Stimulated activated naive CD8-positive, alpha-beta T cell treated with anti-CD3 and anti-CD28 coated beads, Interleukin-15, amount 100 ng/mL, for 72 hours (primary cell): ENCODE results near the gene DLST.

Source experiments
- ATAC-seq: fragments of 150-1000 bp; cut with Tn5 transposase; 2 replicates; pipeline ENCODE4 v1.10.0; 2021; ENCODE audit warnings: mild to moderate bottlenecking, moderate library complexity
- DNase-seq, 2 donors: peaks; one replicate each; pipeline ENCODE4 v3.0.0; 2021 to 2022
- H3K27ac Mint-ChIP-seq, 2 donors: one replicate each; pipeline ENCODE4 v1.8.0; 2022; ENCODE audit warnings: mild to moderate bottlenecking in 2 of 2, mixed read lengths in 2 of 2, moderate library complexity in 2 of 2
- H3K27me3 Mint-ChIP-seq: one replicate; pipeline ENCODE4 v1.8.0; 2022; ENCODE audit warnings: mixed read lengths
- H3K4me1 Mint-ChIP-seq: one replicate; pipeline ENCODE4 v1.8.0; 2022; ENCODE audit warnings: mild to moderate bottlenecking, mixed read lengths
- H3K4me3 Mint-ChIP-seq, 2 donors: one replicate each; pipeline ENCODE4 v1.8.0; 2022; ENCODE audit warnings: mild to moderate bottlenecking in 2 of 2, mixed read lengths in 2 of 2, moderate library complexity in 1 of 2
- H3K9me3 Mint-ChIP-seq, 2 donors: one replicate each; pipeline ENCODE4 v1.8.0; 2022; ENCODE audit warnings: mixed read lengths in 2 of 2

Gene DLST

GRCh38 chr14:74902941-74903705 lies 21.4 kb downstream of the DLST start:
- ATAC-seq: no peak
- Mint-ChIP-seq H3K27me3 (no peaks in the 10 kb centered on the region), H3K9me3 (no peaks in the 10 kb centered on the region), H3K4me1 (peaks cover 15% of the 10 kb centered on the region), H3K4me3 (no peak overlapping the region), H3K27ac (peak overlapping the region; percentile 14 to 32)
- no peak for DNase-seq

- H3K4me3 Mint-ChIP-seq: no peak overlapping the region
- H3K9me3 Mint-ChIP-seq: no peaks in the 10 kb centered on the region
These were observed 23.2 kb downstream of the DLST start for GRCh38 chr14:74904635-74905503.

DNA sequence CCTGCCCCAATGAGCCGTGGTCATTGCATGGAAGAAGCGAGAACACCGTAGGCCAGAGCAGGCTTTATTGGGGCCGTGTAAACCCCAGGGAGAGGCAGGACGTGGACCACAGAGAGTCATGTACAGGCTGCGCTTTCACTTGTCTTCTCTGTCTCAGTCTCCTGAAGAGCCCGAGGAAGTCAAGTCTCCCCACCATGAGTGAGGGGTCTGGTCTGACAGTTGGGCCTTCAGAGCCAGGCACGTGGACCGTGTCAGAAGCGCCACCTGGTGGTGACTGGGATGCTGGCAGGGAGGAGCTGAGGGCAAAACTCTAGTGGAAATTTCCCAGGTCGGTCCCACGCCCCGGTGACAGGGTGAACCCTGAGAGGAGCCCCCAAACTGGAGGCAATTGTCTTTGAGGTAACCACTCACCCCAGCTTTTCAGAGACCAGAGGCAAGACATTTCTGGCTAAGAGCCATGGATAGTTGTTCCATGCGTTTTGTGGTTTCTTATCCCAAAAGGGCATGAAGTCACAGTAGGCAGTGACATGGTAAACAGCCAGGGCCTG lies 24.0 kb downstream of the DLST start:
- H3K4me3 Mint-ChIP-seq: no peak overlapping the region
- peak overlapping the region; percentile 58 to 85 for H3K27ac Mint-ChIP-seq
- DNase-seq (peak; percentile 67 to 71), ATAC-seq (peak; percentile 67)
- no peaks in the 10 kb centered on the region for H3K9me3 Mint-ChIP-seq
- H3K27me3 Mint-ChIP-seq: no peaks in the 10 kb centered on the region
- H3K4me1 Mint-ChIP-seq: peaks cover 15% of the 10 kb centered on the region

More at GRCh38 chr14:74904635-74905503, 23.2 kb downstream of the DLST start:
- ATAC-seq (no peak), DNase-seq (no peak)
- Mint-ChIP-seq H3K4me1 (peaks cover 15% of the 10 kb centered on the region), H3K27me3 (no peaks in the 10 kb centered on the region), H3K27ac (peak overlapping the region in 1 of 2 donors; percentile 1)

DNA sequence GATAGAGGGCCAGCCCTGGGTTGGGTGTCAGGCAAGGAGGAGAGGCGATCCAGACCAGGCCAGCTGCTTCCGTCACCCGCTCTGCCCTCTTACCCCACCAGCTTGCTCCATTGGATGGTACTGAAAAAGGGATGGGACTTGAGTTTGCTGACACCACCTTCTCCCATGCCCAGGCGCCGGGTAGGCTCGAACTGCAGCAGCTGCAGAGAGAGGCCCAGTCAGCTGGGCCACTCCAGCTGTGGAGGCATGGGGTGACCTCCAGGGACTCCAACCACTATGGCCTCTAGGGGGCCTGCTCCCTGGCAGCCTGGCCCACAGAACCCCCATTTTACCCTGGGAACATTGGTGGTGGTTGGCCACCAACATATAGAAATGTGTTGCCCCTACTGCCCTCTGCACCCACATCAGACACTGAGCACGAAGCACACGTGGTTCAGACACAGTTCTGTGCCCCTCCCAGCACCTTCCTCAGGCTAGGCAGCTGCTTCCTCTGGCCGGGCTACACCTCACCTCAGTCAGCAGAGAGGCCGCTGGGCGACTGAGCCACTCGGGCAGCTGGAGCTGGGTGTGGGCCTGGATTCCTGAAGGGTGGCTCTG lies 25.3 kb downstream of the DLST start:
- no peaks in the 10 kb centered on the region for H3K9me3 Mint-ChIP-seq
- ATAC-seq (no peak), DNase-seq (no peak)
- no peak overlapping the region for H3K27ac Mint-ChIP-seq
- peaks cover 15% of the 10 kb centered on the region for H3K4me1 Mint-ChIP-seq
- H3K4me3 Mint-ChIP-seq: no peak overlapping the region
- no peaks in the 10 kb centered on the region for H3K27me3 Mint-ChIP-seq

DNA sequence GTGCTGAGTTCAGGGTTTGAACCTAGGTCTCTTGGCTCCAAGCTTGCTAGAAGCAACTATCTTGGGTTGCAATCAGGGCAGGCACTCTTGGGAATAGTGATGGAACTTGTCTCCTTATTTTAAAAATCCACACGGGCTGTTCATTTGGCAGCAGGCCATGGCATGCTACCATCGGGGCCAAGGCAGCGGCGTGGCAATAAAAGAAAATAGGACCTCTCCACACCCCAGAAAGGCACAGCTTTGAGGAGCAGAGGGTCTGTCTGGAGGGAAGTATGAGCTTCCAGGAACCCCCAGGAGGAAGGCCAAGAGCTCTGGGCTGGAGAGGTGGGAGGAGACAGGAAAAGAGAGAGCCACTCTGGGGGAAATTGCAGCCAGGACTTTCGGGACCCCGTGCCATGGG lies 26.0 kb downstream of the DLST start:
- Mint-ChIP-seq H3K4me1 (peaks cover 10% of the 10 kb centered on the region), H3K27me3 (no peaks in the 10 kb centered on the region), H3K27ac (peak overlapping the region in 1 of 2 donors; percentile 69), H3K4me3 (no peak overlapping the region), H3K9me3 (no peaks in the 10 kb centered on the region)
- no peak for ATAC-seq
- no peak for DNase-seq

GRCh38 chr14:74908861-74909341 lies 27.2 kb downstream of the DLST start:
- Mint-ChIP-seq H3K4me3 (no peak overlapping the region), H3K27me3 (no peaks in the 10 kb centered on the region), H3K4me1 (peaks cover 6% of the 10 kb centered on the region), H3K27ac (peak overlapping the region in 1 of 2 donors; percentile 2), H3K9me3 (no peaks in the 10 kb centered on the region)
- no peak for DNase-seq
- ATAC-seq: no peak

GRCh38 chr14:74909501-74909900 lies 27.8 kb downstream of the DLST start:
- no peaks in the 10 kb centered on the region for H3K27me3 Mint-ChIP-seq

DNA sequence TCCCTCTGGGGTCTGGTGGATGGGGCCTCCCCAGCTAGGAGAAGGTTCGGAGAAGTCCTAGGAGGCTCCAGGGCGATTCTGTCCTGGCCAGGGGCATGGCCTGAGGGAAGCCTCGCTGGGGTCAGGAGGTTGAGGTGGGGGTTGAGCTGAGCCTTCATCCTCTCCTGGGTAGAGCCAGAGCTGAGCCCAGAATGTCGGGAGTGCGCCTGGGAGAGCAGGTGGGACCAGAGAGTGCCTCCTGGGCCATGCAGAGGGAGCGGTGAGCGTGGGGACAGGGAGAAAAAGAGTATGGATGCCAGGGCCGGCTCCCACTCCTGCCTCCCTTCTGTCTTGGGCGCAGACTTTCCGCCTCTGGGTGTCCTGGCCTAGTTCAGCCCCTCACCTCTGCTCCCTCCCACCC lies 28.2 kb downstream of the DLST start:
- Mint-ChIP-seq H3K4me3 (no peak overlapping the region), H3K27me3 (no peaks in the 10 kb centered on the region), H3K4me1 (peaks cover 6% of the 10 kb centered on the region), H3K27ac (peak overlapping the region in 1 of 2 donors; percentile 67), H3K9me3 (no peaks in the 10 kb centered on the region)
- ATAC-seq: no peak
- DNase-seq: no peak

More at GRCh38 chr14:74909501-74909900, 27.8 kb downstream of the DLST start:
- H3K27ac Mint-ChIP-seq: no peak overlapping the region
- H3K4me1 Mint-ChIP-seq: peaks cover 6% of the 10 kb centered on the region
- DNase-seq (no peak), ATAC-seq (peak; percentile 19)
- H3K9me3 Mint-ChIP-seq: no peaks in the 10 kb centered on the region
- H3K4me3 Mint-ChIP-seq: no peak overlapping the region

GRCh38 chr14:74910556-74910955 lies 28.8 kb downstream of the DLST start:
- ATAC-seq (no peak), DNase-seq (no peak)
- Mint-ChIP-seq H3K27ac (peak overlapping the region in 1 of 2 donors; percentile 67), H3K9me3 (no peaks in the 10 kb centered on the region), H3K27me3 (no peaks in the 10 kb centered on the region), H3K4me1 (peaks cover 2% of the 10 kb centered on the region), H3K4me3 (no peak overlapping the region)

DNA sequence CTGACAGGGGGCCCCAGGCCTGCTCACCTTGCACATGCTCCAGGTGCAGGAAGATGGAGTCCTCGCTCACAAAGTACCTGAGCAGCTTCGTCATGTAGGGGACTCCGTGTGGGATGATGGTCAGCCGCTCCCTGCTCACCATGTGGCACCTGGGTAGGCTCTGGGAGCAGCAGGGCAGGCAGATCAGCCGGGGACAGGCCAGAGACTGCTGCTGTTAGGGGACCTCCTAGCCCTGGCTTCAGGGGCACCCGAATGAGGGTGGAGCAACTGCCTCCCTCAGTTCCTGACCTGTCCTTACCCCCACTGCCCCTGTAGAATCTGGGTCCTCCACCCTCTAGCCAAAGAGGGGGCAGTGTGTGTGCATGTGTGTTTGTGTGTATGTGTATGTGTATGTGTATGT lies 29.5 kb downstream of the DLST start:
- H3K27me3 Mint-ChIP-seq: no peaks in the 10 kb centered on the region

GRCh38 chr14:74911704-74912103 lies 30.0 kb downstream of the DLST start:
- Mint-ChIP-seq H3K4me1 (no peaks in the 10 kb centered on the region), H3K27me3 (no peaks in the 10 kb centered on the region), H3K4me3 (no peak overlapping the region), H3K9me3 (no peaks in the 10 kb centered on the region), H3K27ac (no peak overlapping the region)
- DNase-seq (no peak), ATAC-seq (no peak)

More for the DNA sequence above, 29.5 kb downstream of the DLST start:
- ATAC-seq (no peak), DNase-seq (no peak)
- Mint-ChIP-seq H3K4me3 (no peak overlapping the region), H3K27ac (peak overlapping the region in 1 of 2 donors; percentile 40), H3K9me3 (no peaks in the 10 kb centered on the region), H3K4me1 (no peaks in the 10 kb centered on the region)

DNA sequence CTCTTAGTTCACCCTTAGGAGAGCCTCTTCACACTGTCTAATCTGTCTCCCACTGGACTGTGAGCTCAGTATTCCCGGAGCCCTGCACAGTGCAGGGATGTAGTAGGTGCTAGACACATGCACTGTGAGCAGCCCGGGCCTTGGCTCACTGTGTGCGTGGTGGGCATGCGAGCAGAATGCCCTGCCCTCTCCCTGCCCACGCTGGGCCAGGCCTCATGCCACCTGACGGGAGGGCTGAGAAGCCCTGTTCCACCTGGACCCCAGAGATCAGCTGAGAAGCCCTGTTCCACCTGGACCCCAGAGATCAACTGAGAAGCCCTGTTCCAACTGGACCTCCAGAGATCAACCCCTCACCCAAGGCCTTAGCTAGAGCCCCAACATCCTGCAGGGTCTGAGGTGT lies 30.4 kb downstream of the DLST start:
- Mint-ChIP-seq H3K27me3 (no peaks in the 10 kb centered on the region), H3K4me3 (no peak overlapping the region), H3K27ac (no peak overlapping the region), H3K4me1 (no peaks in the 10 kb centered on the region), H3K9me3 (no peaks in the 10 kb centered on the region)
- DNase-seq: no peak
- ATAC-seq: no peak

DNA sequence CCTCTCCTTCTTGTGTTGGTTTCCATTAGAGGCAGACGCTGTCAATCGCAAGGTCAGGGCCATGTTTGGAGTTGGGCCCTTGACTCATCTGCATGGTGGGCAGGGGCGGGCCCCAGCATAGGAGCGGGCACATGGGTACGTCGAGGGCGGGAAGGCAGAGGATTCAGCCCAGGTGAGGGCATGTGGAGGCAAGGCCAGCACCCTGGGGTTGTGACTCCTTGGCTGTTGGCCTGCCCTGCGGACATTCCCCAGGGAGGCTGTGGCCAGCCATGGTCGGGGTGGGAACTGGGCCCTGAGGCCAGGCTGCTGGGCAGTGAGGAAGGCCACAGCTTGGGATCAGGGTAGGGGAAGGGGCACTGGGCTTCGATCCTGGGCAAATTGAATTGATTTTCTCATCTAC lies 31.1 kb downstream of the DLST start:
- no peak for ATAC-seq
- H3K27me3 Mint-ChIP-seq: no peaks in the 10 kb centered on the region
- no peak for DNase-seq
- H3K4me1 Mint-ChIP-seq: no peaks in the 10 kb centered on the region
- H3K4me3 Mint-ChIP-seq: no peak overlapping the region
- no peaks in the 10 kb centered on the region for H3K9me3 Mint-ChIP-seq
- no peak overlapping the region for H3K27ac Mint-ChIP-seq

DNA sequence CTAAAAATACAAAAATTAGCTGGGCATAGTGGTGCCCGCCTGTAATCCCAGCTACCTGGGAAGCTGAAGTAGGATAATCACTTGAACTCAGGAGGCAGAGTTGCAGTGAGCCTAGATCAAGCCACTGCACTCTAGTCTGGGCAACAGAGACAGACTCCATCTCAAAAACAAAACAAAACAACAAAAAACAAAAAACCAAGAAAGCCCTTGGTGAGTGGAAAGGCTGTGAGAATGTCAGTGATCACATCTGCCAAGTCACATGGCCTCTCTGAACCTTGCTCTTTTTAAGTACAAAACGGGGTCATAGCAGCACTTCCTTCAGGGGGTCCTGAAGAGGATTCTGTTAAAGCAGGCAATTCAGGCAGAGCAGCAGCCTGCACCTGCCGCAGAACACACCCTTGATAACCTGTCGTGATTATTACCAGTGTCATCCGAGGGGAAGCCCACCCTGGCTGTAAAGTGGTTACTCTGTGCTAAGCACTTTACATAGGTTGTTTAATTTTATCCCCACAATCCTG lies 31.7 kb downstream of the DLST start:
- no peak overlapping the region for H3K4me3 Mint-ChIP-seq
- H3K27me3 Mint-ChIP-seq: no peaks in the 10 kb centered on the region
- H3K4me1 Mint-ChIP-seq: no peaks in the 10 kb centered on the region
- ATAC-seq: no peak
- peak overlapping the region in 1 of 2 donors; percentile 19 for H3K27ac Mint-ChIP-seq
- DNase-seq: no peak
- H3K9me3 Mint-ChIP-seq: no peaks in the 10 kb centered on the region

- DNase-seq: no peak
- no peaks in the 10 kb centered on the region for H3K4me1 Mint-ChIP-seq
- H3K27ac Mint-ChIP-seq: no peak overlapping the region
- no peaks in the 10 kb centered on the region for H3K27me3 Mint-ChIP-seq
- no peaks in the 10 kb centered on the region for H3K9me3 Mint-ChIP-seq
- H3K4me3 Mint-ChIP-seq: no peak overlapping the region
- no peak for ATAC-seq
These were observed 32.4 kb downstream of the DLST start for GRCh38 chr14:74913986-74914573.
